MV-4-11 (cell line): ENCODE measurements around the gene TAF13.

Experiments used
- DNase-seq: peaks from one replicate; lab custom pipeline; 2025; lab: John Stamatoyannopoulos, UW

The TAF13 gene, protein sequence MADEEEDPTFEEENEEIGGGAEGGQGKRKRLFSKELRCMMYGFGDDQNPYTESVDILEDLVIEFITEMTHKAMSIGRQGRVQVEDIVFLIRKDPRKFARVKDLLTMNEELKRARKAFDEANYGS

DNA sequence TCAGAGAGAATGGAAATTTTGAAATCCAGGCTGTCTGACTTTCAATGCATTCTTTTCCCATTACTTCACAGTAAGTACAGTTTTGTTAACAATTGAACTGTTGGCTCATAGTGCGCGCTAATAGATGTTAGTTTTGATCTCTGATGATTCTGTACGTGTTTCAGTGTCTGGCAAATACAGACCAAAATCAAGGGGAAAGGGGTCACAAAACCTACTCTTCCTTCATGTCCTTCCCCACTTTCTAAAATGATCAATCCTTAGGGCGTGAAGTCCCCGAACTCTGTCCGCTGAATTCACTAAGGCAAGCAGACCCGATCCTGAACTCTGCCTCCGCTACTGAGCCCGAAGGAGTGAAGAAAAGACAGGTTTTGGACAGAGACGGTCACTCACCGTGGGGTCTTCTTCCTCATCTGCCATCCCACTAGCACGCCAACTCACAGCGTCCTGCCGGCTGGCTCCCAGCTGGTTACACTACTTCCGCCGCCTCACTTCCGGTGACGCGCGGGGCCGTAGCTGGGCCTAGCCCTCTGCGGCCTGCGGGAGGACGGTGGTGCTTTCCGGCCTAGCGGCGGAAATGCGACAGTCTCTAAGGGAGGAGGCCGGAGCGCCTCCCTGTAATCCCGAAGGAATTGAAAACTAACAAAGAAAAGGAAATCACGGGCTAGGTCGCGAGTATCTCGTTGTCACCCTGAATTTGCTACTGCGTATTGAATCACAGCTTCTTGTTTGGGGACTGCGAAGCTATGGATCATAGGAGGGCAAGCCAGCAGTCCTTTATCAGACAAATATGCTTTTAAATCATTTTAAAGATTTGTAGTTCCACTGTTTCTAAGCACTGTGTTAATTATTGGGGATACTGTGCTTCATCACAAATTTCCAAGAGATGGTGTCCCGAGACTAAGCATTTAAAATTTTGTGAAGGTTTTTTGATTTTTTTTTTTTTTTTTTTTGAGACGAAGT, at the start of gene TAF13:
Gene TAF13 (minus strand): TSS at position 473 of the 960 bp plus-strand sequence. CDS start 56 bp downstream, at position 417.
- DNase-seq: peak; percentile 88

DNA sequence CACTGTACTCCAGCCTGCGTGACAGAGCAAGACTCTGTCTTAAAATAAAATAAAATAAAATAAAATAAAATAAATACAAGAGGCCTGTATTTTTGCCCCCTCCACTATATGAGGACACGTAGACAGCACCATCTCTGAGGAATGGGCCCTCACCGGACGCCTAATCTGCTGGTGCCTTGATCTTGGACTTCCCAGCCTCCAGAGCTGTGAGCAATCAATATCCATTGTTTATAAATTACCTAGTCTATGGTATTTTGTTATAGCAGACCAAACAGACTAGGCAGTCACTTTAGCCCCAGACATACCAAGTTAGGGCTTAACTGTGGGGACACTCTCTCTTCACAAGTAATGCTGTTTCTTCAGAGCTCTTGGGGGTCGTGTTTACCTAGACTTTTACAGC, 44.6 kb upstream of the TAF13 start:
- DNase-seq: no peak

DNA sequence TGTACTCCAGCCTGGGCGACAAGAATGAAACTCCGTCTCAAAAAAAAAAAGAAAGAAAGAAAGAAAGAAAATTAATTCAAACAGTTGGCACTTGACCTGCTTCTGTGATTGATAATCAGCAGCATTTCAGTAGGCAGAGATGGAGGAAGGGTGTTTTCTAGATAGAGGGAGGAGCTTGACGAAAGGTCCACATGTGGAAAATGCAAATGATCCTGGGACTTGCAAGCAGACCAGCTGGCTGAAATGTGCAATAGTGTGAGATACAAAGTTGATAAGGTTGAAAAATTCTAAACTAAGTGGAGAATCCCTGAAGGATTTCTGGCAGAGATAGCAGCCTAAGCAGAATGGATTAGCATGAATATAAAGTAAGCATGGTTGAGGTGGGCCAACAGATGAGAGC, 42.3 kb upstream of the TAF13 start:
- DNase-seq: no peak

DNA sequence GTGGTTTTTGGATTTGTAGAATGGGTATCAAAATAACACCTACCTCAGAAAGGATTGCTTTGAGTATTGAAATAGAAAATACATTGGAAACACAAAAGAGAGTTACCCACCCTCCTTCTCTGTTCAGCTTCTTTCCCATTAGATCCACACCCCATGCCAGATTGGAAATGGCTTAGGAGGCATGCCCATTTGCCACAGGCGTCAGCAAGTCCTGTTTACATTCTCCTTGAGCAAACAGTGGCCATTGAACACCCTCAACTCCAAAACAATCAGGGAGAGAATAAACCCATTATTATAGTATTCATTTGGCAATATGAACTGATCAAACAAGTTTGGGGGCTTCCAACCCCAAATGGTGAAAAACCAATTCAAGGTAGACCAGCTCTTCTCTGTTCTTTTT, 40.5 kb upstream of the TAF13 start:
- DNase-seq: no peak

GRCh38 chr1:109115685-109116084, 39.9 kb upstream of the TAF13 start:
- DNase-seq: no peak

GRCh38 chr1:109114342-109114674, 38.5 kb upstream of the TAF13 start:
- no peak for DNase-seq

- no peak for DNase-seq
These were observed 38.0 kb upstream of the TAF13 start, which contains the start of gene ELAPOR1 for GRCh38 chr1:109113590-109114341. Gene ELAPOR1 (plus strand): TSS chr1:109114115. CDS start chr1:109114184, 69 bp downstream.

GRCh38 chr1:109112652-109113285, 37.0 kb upstream of the TAF13 start:
- DNase-seq: peak; percentile 79

DNA sequence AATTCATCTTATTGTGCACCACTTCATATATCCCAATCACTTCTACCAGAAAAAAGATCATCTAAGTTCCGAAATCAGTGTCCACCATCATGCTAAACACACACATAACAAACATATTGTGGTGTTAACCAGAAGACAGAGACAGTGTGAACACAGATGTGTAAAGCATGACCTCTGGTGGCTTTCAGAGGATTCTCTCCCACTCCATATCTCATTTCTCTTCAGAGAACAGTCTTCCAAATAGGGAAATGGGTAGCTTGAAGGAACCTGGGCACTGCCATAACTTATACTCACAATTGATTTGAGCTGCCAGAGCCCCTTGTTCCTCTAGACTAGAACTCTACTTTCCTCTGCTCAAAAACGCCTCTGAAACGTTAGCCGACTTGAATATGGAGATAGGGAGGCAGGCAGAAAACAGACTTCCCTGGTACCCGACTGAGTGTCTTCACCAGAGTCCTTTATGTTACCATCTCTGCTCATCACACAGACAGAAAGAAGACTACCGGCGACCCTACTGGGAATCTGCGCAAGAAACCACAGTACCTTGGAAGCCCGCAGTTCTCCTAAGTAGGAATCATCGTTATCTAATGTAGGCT, 36.4 kb upstream of the TAF13 start:
- DNase-seq: peak; percentile 79

DNA sequence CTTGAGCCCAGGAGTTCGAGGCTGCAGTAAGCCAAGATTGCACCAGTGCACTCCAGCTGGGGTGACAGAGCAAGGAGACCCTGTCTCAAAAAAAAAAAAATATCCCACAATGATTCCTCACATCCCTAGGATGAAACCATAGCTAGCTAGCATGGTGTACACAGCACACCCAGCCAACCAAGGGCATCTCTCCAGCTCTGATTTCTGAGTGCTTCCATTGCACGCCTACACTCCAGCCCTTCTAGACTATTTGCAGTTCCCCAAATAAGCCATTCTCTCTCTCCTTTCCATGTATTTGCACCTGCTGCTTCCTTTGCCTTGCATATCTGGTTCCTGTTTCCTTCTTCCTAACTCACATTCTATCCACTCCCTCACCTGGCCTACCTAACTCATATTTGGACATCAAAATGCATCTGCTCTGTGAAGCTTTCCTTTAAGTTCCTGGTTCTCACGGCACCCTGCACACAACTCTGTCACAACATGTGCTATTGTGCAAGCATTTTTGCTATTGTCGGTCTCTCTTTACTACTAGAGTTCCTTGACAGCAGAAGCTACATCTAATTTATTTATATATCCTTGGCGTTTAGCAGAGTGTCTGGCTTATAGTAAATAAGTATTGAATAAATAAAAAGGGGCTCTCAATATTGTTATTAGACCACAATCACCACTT, 35.7 kb upstream of the TAF13 start:
- peak; percentile 66 for DNase-seq

DNA sequence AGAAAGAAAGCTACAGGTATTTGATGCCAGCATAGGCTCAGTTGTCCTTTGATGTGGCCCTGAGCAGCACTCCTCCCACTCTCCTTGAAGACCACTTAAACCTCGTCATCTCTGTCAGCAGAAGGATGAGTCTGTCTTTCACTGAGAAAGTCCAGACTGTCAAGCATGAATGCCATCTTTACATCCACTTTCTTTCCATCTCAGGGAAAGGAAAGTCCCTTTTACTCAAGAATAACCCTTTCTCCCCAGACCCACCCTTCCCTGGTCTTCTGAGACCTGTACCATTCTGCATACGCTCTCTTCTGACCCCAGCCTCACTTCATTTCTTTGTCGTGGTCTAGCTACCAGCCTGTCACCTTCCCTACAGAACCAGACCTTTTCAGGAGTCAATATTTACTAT, 34.1 kb upstream of the TAF13 start:
- DNase-seq: no peak

GRCh38 chr1:109107785-109108184, 32.0 kb upstream of the TAF13 start:
- DNase-seq: no peak

- DNase-seq: peak; percentile 68
These were observed 30.1 kb upstream of the TAF13 start for GRCh38 chr1:109105881-109106280.

GRCh38 chr1:109104364-109105151, 28.8 kb upstream of the TAF13 start:
- DNase-seq: peak; percentile 44

DNA sequence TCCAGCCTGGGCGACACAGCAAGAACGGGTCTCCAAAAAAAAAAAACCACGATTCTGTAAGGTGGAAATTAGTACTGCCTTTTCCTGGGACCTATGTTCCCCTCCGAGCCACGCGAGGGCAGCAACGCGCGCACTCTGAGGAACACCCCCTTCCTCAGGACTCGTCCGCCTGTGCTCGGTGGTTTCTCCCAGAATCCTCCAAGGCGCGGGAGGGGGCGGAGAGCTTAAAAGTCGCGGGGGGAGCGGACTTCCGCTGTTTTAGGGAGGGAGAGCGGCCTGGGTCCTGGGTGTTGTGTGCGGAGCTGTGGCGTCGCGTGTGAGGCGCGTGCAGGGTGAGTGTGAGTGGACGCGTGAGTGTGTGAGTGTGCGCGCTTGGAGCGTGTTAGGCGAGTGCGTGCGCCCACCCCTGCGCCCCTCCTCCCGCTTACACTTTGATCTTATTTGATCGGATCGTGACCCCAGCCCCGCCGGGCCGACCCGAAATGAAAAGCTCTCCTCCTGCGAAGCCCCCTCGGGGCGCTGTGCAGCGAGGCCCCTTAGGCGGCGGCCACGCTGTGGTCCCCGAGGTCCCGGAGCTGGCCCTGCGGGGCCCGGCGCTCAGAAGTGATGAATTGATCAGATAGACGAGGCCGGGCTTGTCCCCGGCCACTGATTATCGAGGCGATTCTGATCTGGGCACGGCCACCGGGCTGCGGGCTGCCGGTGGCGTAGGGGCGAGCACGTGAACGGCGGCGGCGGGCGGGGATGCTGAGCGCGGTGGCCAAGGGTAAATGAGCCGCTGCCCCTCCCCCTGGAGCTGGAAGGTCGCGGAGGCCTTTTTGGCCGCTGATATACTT, 24.4 kb upstream of the TAF13 start:
- peak; percentile 96 for DNase-seq

DNA sequence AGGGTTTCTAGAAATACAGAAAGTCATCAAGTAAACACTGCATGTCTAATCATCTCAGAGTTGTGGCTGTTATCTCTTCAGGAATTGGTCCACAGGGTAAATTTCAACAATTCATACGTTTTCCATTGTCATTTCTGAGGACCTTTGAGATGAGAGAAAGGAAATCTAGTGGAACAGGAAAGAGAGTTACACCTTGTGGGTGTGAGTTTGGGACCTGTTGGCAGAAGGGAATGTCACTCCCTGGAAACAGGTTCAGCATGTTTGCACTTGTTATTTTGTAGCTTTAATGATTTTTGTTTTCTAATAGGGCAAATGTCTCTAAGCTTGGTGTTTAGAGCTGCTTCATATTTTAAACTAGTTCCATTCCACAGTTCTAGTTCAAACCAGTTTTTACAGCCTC, 20.3 kb upstream of the TAF13 start:
- no peak for DNase-seq

- no peak for DNase-seq
These were observed 19.8 kb upstream of the TAF13 start for GRCh38 chr1:109095631-109096030.

DNA sequence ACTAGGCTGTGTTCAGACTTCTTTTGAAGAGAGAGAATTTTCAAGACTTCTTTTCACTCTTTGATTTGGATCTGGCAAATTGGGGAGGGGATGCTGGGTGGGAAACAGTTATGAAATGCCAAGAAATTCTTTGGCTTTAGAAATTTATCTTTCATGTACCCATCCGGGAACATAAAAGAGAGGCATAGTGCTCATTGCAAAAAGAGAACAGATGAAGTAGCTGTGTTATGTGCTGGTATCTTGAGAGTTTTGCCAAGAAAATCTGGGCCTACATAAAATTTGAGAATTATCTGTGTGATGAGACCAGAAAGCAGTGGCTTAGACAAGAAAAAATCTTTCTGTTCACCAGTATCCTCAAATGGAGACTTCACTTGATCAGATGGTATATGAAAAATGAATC, 19.1 kb upstream of the TAF13 start:
- DNase-seq: no peak

GRCh38 chr1:109094377-109094803, 18.6 kb upstream of the TAF13 start:
- no peak for DNase-seq

DNA sequence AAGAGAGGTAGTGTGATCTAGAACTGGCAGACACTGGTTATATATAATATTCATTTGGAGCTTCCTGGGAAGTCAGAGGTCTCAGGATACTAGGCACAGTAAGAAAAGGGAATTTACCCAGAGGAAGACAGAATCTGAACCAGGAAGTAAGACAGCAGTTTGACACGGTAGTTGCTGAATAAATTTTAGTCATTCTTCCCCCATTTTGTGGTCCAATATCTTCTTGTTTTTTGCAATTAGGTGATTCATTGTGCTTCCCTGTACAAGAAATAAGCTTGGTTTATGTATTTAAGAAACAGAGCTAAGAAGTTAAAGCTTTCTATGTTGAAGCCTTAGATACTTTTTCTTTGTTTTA, 16.0 kb upstream of the TAF13 start:
- peak; percentile 57 for DNase-seq
